Posterior cingulate gyrus (tissue), 11 donors: ENCODE measurements around the gene PDSS2.

Source experiments
- DNase-seq, 10 donors: peaks; one replicate each; pipeline versions ENCODE4 v3.0.0 to v3.0.0-alpha.2; 2020 to 2021; ENCODE audit warnings: mixed read lengths in 3 of 10
- intact Hi-C: fragments of 100-400 bp; cut with DNase I; formaldehyde crosslinking; loops from one replicate; pipeline ENCODE4 v1.15.1; 2023

PDSS2 gene, protein sequence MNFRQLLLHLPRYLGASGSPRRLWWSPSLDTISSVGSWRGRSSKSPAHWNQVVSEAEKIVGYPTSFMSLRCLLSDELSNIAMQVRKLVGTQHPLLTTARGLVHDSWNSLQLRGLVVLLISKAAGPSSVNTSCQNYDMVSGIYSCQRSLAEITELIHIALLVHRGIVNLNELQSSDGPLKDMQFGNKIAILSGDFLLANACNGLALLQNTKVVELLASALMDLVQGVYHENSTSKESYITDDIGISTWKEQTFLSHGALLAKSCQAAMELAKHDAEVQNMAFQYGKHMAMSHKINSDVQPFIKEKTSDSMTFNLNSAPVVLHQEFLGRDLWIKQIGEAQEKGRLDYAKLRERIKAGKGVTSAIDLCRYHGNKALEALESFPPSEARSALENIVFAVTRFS

GRCh38 chr6:107459283-107460082 is at the start of gene PDSS2:
Gene PDSS2, minus strand, starts transcription at chr6:107459564. Its CDS starts 279 bp downstream, at chr6:107459285.
- peak; percentile 96 to 99 (median 98) for DNase-seq
- intact Hi-C loops: loop anchor here (1.0 to 5.0 kb wide), 3 partner anchors 30 to 345 kb away; partner anchors contain the start of gene BEND3

DNA sequence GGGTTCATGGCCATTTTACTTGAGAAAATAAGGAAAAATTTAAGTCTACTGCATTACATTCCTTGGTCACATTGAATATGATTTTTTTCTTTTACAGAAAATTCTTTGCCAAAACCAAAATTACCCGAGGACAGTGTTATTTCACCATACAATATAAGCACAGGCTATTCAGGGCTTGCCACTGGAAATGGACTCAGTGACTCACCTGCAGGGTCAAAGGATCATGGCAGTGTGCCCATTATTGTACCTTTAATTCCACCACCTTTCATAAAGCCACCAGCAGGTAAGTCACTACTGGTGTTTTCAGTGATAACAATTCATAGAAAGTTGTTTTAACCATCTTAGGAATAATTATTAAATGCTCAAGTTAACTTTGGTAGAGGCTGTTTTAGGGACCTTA is 46.8 kb upstream of the PDSS2 start:
- no peak for DNase-seq
- intact Hi-C loops: no loop called here

DNA sequence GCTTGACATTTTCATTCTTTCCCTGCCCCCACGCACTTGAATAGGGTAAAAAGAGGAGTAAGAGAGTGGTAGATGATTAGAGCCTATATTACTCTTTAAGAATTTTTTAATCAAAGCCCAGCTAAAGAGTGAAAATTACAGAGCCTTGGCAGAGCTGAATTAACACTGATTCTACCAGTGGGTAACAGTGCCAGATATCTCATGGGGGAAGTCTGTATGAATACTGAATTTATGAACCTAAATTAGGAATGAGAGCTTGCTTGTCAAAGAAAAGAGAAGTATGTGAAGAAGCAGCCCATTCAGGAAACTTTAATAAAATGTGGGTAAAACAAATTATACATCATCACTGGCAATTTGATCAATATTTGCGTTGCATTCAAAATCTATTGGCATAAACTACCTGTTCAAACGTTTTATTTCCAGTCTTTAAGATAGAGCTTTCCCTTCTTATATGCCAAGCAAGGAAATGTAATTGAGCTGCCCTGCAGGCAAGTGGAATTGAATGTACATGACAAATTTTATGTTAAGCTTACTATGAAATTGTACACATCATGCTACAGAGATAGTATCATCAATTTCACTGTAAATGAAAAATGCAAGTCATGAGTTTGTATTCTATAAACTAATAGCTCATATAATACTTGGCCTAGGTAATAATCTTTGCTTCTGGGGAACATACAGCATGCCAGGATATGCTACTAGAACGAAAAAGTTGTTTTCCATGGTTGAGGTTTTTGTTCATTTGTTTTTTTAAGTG is 45.1 kb upstream of the PDSS2 start:
- intact Hi-C loops: no loop called here
- no peak for DNase-seq

DNA sequence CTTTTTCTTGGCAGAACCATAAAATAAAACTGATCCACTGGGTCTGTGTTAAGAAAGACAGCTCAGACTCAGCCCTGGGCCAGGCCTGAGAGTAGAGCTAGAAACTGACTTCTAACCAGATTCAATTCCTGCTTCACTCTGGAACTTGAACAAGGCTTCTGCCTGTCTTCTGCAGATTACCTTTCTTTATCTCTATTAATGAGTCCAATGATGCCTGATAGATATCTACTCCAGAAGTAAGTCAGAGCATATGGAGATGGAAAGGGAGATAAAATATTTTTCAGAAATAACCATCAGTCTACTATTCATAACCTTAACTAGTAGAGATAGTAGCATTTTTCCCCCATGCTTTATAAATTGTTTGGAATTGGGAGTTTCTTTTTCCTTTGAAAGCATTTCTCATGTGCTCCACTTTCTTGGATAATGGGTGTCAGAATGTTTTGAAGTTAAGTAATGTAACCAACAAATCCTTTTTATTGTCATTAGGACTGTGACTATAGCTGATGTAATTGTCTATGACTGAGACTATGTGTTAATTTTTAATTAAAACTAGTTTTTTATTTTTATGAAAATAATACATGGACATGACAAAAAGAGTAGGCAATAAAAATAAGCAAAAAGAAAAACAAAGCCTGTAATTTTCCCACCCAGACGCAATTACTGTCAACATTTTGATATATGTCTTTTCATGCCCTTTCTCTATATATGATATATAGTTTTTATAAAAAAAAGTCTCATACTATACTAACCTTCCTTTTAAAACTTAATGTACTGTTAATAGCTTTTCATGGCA is 37.7 kb upstream of the PDSS2 start:
- DNase-seq: no peak
- intact Hi-C loops: loop anchor here (10.0 kb wide), 3 partner anchors 58 to 382 kb away; partner anchors contain the start of gene BEND3

DNA sequence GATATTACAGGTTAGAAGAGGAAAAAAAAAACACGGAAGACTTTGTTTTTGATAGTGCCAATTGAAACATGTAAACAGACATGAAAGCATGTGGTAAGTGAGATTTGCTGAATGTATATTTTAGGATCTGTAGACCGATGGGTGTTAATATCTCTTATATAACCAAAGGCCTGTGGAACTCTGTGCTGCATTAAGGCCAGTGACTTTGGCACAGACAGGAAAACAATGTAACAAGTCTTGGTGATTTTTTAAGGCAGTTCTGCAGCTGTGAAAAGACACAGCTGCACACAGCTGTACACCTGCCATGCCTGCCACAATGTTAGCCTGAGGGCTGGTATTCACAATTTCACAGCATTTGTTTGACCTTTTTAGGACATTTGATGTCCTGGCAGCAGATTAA is 36.6 kb upstream of the PDSS2 start:
- intact Hi-C loops: loop anchor here (10.0 kb wide), 3 partner anchors 59 to 381 kb away; partner anchors contain the start of gene BEND3
- no peak for DNase-seq

GRCh38 chr6:107495196-107495643 is 35.9 kb upstream of the PDSS2 start:
- intact Hi-C loops: loop anchor here (10.0 kb wide), 3 partner anchors 60 to 380 kb away; partner anchors contain the start of gene BEND3
- DNase-seq: no peak

GRCh38 chr6:107493158-107494057 is 34.0 kb upstream of the PDSS2 start:
- DNase-seq: peak in 5 of 10 donors; percentile 25 to 91 (median 38)
- intact Hi-C loops: loop anchor here (10.0 kb wide), 3 partner anchors 61 to 379 kb away; partner anchors contain the start of gene BEND3

DNA sequence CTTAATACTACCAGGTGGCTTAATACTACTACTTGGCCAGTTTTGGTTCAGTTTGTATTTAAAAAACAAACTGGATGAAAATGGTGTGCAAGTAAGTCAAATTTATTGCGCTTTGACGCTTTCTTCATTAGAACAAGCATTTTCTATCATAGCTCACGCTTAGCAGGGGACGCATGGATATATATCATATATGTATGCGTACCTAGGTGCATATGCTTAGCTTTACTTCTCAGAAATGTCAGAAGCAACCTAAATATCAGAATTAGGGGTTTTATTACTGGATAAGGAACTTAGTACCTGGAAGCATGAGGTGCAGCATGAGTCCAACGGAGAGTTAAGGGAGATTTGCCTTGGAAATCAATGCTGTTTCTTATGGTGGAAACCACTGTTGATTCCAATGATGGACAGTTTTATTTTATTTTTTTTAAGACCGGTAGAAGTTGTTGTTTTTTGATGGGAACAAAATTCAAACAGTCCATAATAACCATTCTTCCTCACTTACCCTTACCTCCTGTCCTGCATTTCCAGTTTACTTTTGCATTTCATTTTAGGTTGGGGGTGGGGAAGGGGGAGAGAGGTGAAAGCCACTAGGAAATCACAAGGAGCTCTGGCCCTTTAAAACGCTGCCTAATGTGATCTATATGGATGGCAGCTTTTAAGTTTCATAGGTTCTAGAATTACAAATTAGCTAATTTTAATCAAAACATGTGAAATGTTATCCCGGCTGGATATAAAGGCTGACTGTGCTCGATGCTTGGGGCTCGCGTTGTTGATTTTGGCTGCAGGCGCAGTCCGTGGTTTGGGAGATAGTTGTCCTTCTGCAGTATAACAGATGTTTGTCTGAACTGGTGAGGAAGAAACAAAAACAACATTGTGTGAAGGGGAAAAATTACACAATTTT is 32.6 kb upstream of the PDSS2 start:
- peak in 9 of 10 donors; percentile 32 to 90 (median 60) for DNase-seq
- intact Hi-C loops: loop anchor here (10.0 kb wide), 3 partner anchors 63 to 377 kb away; partner anchors contain the start of gene BEND3

DNA sequence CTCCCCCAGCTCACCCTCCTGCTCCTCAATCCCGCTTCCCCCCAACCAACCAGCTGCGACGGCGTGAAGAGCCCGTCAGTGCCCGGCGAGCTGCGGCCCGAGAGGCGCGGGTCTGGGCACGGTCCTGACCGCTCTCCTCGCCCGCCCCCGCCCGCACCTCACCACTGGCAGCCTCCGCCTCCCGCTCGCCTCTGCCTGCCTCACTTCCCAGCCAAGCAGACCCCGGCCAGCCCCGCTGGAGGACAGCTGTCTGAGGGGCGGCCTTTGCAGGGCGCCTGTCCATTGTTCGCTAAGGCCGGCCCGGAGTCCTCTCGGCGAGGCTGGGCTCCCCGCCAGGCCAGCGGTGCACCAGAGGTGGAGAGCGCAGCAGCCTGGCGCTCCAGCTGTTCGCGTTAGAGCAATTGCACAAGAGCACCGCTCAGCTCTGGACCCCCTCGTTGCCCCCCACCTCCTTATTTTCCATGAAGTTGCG is 31.8 kb upstream of the PDSS2 start:
- intact Hi-C loops: loop anchor here (10.0 kb wide), 3 partner anchors 64 to 376 kb away; partner anchors contain the start of gene BEND3
- DNase-seq: peak; percentile 31 to 93 (median 52)

- intact Hi-C loops: loop anchor here (10.0 kb wide), 3 partner anchors 64 to 376 kb away; partner anchors contain the start of gene BEND3
- peak in 6 of 10 donors; percentile 12 to 75 (median 38) for DNase-seq
These were observed 31.3 kb upstream of the PDSS2 start for GRCh38 chr6:107490566-107491137.

GRCh38 chr6:107489636-107490565 is 30.5 kb upstream of the PDSS2 start, which contains the start of gene SOBP:
Gene SOBP, plus strand, starts transcription at chr6:107490117. Its CDS starts 500 bp downstream, at chr6:107490617.
- peak; percentile 49 to 95 (median 72) for DNase-seq
- intact Hi-C loops: loop anchor here (1.0 to 10.0 kb wide), 4 partner anchors 31 to 375 kb away; partner anchors contain the start of genes BEND3 and PDSS2

DNA sequence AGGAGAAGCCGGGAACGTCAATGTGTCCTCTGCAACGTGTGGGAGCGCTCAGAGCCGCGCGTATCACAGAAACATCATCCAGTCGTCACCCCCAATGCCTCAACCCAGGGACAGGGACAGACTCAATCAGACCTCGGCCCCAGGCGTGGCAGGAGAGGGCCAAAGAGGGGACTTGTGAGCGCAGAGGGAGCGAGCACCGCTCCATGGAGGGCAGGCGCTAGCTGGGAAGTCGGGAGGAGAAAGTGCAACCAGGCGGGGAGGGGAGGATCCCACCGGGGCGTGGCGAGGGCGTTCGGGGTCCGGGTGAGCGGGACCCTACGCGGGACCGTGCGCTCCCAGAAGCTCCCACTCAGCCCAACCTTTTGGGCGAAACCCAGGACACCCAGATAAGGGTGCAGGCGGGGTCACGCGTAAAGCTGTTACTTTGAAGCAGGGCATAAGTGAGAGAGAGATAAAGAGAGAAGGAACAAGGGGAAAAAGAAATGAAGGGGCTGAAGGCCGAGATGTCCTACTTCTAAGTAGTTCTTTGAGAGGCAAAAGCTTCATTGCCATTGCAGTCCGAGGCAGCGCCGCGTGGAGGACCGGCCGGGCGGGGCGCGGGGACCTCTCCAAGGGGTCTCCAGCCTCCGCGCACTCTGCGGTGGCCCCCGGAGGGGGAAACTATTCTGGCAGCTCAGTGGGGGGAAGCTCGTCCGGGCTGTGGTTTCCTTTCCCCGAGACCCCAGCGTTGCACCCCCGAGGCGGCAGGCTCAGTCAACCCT is 29.7 kb upstream of the PDSS2 start:
- DNase-seq: peak; percentile 28 to 91 (median 40)
- intact Hi-C loops: loop anchor here (1.0 kb wide), 1 partner anchor 30 kb away; the partner anchor contains the start of gene PDSS2

DNA sequence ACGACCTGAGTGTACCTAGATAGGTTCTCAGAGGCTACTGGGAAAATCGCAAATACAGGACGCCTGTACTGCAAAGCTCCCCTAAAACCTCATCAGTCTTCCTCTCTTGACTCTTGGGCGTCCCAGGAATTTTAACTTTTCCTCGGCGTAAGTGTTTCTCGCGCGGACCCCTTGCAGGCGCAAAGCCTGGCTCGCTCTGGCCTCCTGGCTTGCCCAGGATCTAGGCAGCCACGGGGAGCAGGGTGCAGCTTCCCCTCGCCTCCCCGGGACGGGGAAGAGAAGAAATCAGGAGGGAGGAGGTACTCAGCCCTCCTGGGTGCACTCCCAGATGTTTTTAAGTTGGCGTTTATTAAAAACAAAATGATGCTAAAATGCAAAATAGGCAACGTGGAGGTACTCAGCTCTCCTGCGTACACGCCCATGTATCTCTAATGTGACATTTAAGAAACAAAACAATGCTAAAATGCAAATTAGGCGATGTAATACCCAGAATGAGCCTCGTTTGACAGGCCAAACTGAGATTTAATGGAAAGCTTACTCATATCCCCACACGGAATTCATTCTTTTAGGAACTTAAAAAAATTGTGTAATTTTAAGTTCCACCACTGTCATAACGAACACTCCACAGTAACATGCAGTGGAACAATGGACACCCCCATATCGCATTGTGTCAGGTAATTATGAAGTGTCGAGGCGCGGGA is 29.0 kb upstream of the PDSS2 start:
- intact Hi-C loops: no loop called here
- peak in 1 of 10 donors; percentile 10 for DNase-seq

DNA sequence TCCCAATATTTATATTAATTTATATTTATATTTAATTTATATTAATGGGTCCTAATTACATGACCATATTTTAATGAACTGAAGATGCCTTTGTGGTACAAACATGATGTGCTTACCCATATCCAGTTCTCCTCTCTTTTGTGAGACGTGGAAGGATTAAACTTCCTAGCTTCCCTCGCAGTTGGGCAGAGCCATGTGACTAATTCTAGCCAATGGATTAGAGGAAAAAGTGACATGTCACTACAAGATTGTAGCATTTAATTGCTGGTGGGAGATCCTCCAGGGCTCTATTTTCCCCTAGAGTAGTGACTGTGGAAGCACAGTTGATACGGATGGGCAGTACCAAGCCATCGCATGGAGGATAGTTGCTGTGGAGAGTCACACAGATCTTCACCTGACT is 25.8 kb upstream of the PDSS2 start:
- DNase-seq: no peak
- intact Hi-C loops: no loop called here
